Measurements from ENCODE around the gene ACTG1. TPM values are rescaled to one million over a fixed set of nuclear protein-coding genes. Genes with fewer than 3 reads are reported as not detected.
"Not testable (repeated sequence)": the region's sequence is repeated elsewhere in the genome, so short reads cannot be mapped to it uniquely, and the experiment has no call there.

Gene ACTG1
- total and polyA plus RNA-seq, 2 experiments from 2014 or later = 1,036 to 2,883 TPM

- DNase-seq (ENCODE audit: low read depth in 1 of 2, low spot score in 1 of 2) = no peak
- no peaks in the 10 kb centered on the region for H3K36me3 ChIP-seq
These were observed 20.1 kb upstream of the ACTG1 start for GRCh38 chr17:81532490-81533287.

GRCh38 chr17:81531998-81532404, 19.4 kb upstream of the ACTG1 start:
- peaks cover 13% of the 10 kb centered on the region for H3K27me3 ChIP-seq
- DNase-seq (ENCODE audit: low read depth in 1 of 2, low spot score in 1 of 2); H3K4me1 ChIP-seq (ENCODE audit: low read depth); H3K9me3 ChIP-seq (ENCODE audit: low read depth); H3K27ac ChIP-seq; H3K36me3 ChIP-seq; H3K4me3 ChIP-seq: not testable (repeated sequence)

More at GRCh38 chr17:81532490-81533287, 20.1 kb upstream of the ACTG1 start:
- Histone ChIP-seq H3K27ac (no peak overlapping the region), H3K4me3 (no peak overlapping the region), H3K4me1 (ENCODE audit: low read depth) (peaks cover 3% of the 10 kb centered on the region), H3K9me3 (ENCODE audit: low read depth) (no peaks in the 10 kb centered on the region), H3K27me3 (peaks cover 15% of the 10 kb centered on the region)
- no peak for TF ChIP-seq CTCF (IDR thresholded peaks at IDR 0.05; ENCODE audit: low read depth, low read length)

- H3K27me3 ChIP-seq; H3K4me1 ChIP-seq (ENCODE audit: low read depth); H3K4me3 ChIP-seq; H3K27ac ChIP-seq; DNase-seq (ENCODE audit: low read depth in 1 of 2, low spot score in 1 of 2); H3K36me3 ChIP-seq; H3K9me3 ChIP-seq (ENCODE audit: low read depth): not testable (repeated sequence)
These were observed 18.4 kb upstream of the ACTG1 start for GRCh38 chr17:81531013-81531412.

- Histone ChIP-seq H3K36me3 (no peaks in the 10 kb centered on the region), H3K27me3 (no peaks in the 10 kb centered on the region), H3K4me1 (ENCODE audit: low read depth) (no peaks in the 10 kb centered on the region), H3K4me3 (no peak overlapping the region), H3K9me3 (ENCODE audit: low read depth) (no peaks in the 10 kb centered on the region), H3K27ac (no peak overlapping the region)
- TF ChIP-seq CTCF (IDR thresholded peaks at IDR 0.05; ENCODE audit: low read depth, low read length) = no peak
- DNase-seq (ENCODE audit: low read depth in 1 of 2, low spot score in 1 of 2) = no peak
These were observed 16.8 kb upstream of the ACTG1 start for GRCh38 chr17:81529437-81529803.

- H3K9me3 ChIP-seq (ENCODE audit: low read depth) = no peaks in the 10 kb centered on the region
- DNase-seq (ENCODE audit: low read depth in 1 of 2, low spot score in 1 of 2) = no peak
- no peak overlapping the region for H3K27ac ChIP-seq
- no peaks in the 10 kb centered on the region for H3K4me1 ChIP-seq (ENCODE audit: low read depth)
- H3K27me3 ChIP-seq = no peaks in the 10 kb centered on the region
- no peak for TF ChIP-seq CTCF (IDR thresholded peaks at IDR 0.05; ENCODE audit: low read depth, low read length)
- H3K4me3 ChIP-seq = no peak overlapping the region
- H3K36me3 ChIP-seq = no peaks in the 10 kb centered on the region
These were observed 16.2 kb upstream of the ACTG1 start for GRCh38 chr17:81528651-81529436.

GRCh38 chr17:81528384-81528650, 15.7 kb upstream of the ACTG1 start:
- Histone ChIP-seq H3K36me3 (no peaks in the 10 kb centered on the region), H3K4me3 (no peak overlapping the region), H3K27ac (no peak overlapping the region), H3K4me1 (ENCODE audit: low read depth) (peaks cover 5% of the 10 kb centered on the region), H3K27me3 (no peaks in the 10 kb centered on the region), H3K9me3 (ENCODE audit: low read depth) (no peaks in the 10 kb centered on the region)
- no peak for DNase-seq (ENCODE audit: low read depth in 1 of 2, low spot score in 1 of 2)
- no peak for TF ChIP-seq CTCF (IDR thresholded peaks at IDR 0.05; ENCODE audit: low read depth, low read length)
